MM.1S (cell line): ENCODE measurements around the gene GOLGA3.
"Not testable (repeated sequence)": the region's sequence is repeated elsewhere in the genome, so short reads cannot be mapped to it uniquely, and the experiment has no call there.

Source experiments
- CTCF ChIP-seq: fragments of 300-600 bp; sonication (generic); IDR thresholded peaks from 2 replicates; pipeline ENCODE4 v1.5.1; 2016; ENCODE audit warnings: antibody characterized with exemption, low read length, mixed read lengths
- EZH2 ChIP-seq: fragments of 300-600 bp; sonication (generic); optimal IDR thresholded peaks from 2 replicates; pipeline ENCODE3; 2017; ENCODE audit warnings: low read depth, mild to moderate bottlenecking, antibody characterized with exemption, low read length, mixed read lengths

GRCh38 chr12:132874620-132875019, 46.0 kb upstream of the GOLGA3 start:
- TF ChIP-seq EZH2, CTCF: not testable (repeated sequence)
